IPS DF 6.9 (cell line): ENCODE results near the gene MON2.
A peak's percentile ranks its signal among the peaks of the same experiment; 100 is the strongest.
"Not testable (repeated sequence)": the region's sequence is repeated elsewhere in the genome, so short reads cannot be mapped to it uniquely, and the experiment has no call there.

Source experiments
- DNase-seq: peaks from one replicate; pipeline ENCODE4 v3.0.0-alpha.2; 2013; ENCODE audit warnings: low read depth, low spot score
- H3K27ac ChIP-seq: one replicate; pipeline ENCODE4 v1.5.1; 2013; ENCODE audit warnings: low read length, control low read depth
- H3K27me3 ChIP-seq: 2 replicates; pipeline ENCODE4 v1.6.1; 2013; ENCODE audit warnings: mild to moderate bottlenecking, low read length; ENCODE audit not compliant: control insufficient read depth, insufficient read depth
- H3K36me3 ChIP-seq: 2 replicates; pipeline ENCODE4 v1.6.1; 2013; ENCODE audit warnings: low read length; ENCODE audit not compliant: control insufficient read depth, insufficient read depth
- H3K4me1 ChIP-seq: 2 replicates; pipeline ENCODE4 v1.6.1; 2013; ENCODE audit warnings: low read length; ENCODE audit not compliant: control insufficient read depth, insufficient read depth
- H3K4me3 ChIP-seq: 2 replicates; pipeline ENCODE4 v1.5.1; 2013; ENCODE audit warnings: mild to moderate bottlenecking, low read length
- H3K9me3 ChIP-seq: 2 replicates; pipeline ENCODE4 v1.6.1; 2013; ENCODE audit warnings: low read length, inconsistent platforms; ENCODE audit not compliant: control insufficient read depth, insufficient read depth
- WGBS: extraction: QIAGEN DNeasy Blood & Tissue Kit; methylation state at CpG from one replicate; pipeline ENCODE4 v1.1.7; 2013; ENCODE audit warnings: mixed read lengths, missing lambda C conversion rate; ENCODE audit not compliant: insufficient read length, insufficient coverage; 5-methylcytosine and 5-hydroxymethylcytosine counted together

The MON2 gene

GRCh38 chr12:62472472-62472871, 5.8 kb downstream of the MON2 start:
- H3K4me1 ChIP-seq: no peaks in the 10 kb centered on the region
- no CpG with 5 or more reads among the region's 3 CpGs for WGBS
- DNase-seq: peak; percentile 9
- H3K4me3 ChIP-seq: no peak overlapping the region
- H3K27ac ChIP-seq: no peak overlapping the region
- H3K9me3 ChIP-seq: no peaks in the 10 kb centered on the region
- no peaks in the 10 kb centered on the region for H3K27me3 ChIP-seq
- H3K36me3 ChIP-seq: no peaks in the 10 kb centered on the region

GRCh38 chr12:62481843-62482540, 15.4 kb downstream of the MON2 start:
- no CpG with 5 or more reads among the region's 4 CpGs for WGBS
- Histone ChIP-seq H3K4me3 (no peak overlapping the region), H3K4me1 (no peaks in the 10 kb centered on the region), H3K9me3 (no peaks in the 10 kb centered on the region), H3K36me3 (no peaks in the 10 kb centered on the region), H3K27me3 (no peaks in the 10 kb centered on the region), H3K27ac (no peak overlapping the region)
- no peak for DNase-seq

DNA sequence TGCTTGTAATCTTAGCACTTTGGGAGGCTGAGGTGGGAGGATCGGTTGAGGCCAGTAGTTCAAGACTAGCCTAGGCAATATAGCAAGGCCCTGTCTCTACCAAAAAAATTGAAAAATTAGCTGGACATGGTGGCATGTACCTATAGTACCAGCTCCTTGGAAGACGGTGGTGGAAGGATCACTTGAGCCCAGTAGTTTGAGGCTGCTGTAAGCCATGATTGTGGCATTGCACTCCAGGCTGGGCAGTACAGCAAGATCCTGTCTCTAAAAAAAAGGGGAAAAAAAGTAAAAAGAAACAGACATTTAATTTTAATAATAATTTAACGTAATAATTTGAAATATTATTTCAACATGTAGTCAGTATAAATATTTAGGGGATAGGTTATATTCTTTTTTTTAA, 16.1 kb downstream of the MON2 start:
- DNase-seq: no peak
- no peaks in the 10 kb centered on the region for H3K9me3 ChIP-seq
- no peak overlapping the region for H3K4me3 ChIP-seq
- H3K36me3 ChIP-seq: no peaks in the 10 kb centered on the region
- no peaks in the 10 kb centered on the region for H3K4me1 ChIP-seq
- H3K27me3 ChIP-seq: no peaks in the 10 kb centered on the region
- no CpG with 5 or more reads among the region's 3 CpGs for WGBS
- no peak overlapping the region for H3K27ac ChIP-seq

DNA sequence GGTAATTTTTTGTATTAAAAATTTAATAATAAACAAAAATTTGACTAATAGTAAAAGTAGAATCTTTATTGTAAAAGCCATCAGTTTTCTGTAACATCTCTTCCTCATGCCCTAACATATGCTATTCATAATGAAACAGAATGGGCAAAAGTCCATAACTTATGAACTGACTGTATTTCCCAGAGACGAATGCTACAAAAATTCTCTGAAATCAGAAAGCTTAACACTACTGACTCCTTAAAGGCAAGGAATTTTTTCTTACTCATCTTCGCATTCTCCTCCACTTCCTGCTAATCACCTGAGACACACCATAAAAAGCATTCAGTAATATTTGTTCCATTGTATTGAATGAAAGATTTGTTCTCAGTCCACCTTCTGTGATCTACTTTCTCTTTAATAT, 17.6 kb downstream of the MON2 start:
- DNase-seq: no peak
- no peaks in the 10 kb centered on the region for H3K27me3 ChIP-seq
- no peaks in the 10 kb centered on the region for H3K9me3 ChIP-seq
- no peak overlapping the region for H3K4me3 ChIP-seq
- WGBS: no CpG with 5 or more reads among the region's 2 CpGs
- H3K4me1 ChIP-seq: no peaks in the 10 kb centered on the region
- no peak overlapping the region for H3K27ac ChIP-seq
- H3K36me3 ChIP-seq: no peaks in the 10 kb centered on the region

DNA sequence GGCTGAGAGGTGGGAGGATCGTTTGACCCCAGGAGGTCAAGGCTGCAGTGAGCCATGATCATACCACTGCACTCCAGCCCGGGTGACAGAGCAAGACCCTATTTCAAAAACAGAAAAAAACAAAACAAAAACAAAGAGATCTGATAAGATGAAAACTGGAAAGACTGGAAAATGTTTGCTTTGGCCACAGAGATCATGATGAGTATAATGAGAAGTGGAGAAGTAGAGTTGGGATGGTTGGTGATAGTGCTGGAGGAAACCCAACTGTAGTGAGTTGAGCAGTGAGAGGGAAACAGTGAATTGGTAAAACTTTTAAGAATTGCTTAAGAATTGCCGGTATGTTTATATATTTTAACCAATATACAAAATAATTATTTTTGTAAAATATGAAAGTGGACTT, 39.2 kb downstream of the MON2 start:
- no peaks in the 10 kb centered on the region for H3K27me3 ChIP-seq
- H3K27ac ChIP-seq: no peak overlapping the region
- H3K4me1 ChIP-seq: no peaks in the 10 kb centered on the region
- no CpG with 5 or more reads among the region's 3 CpGs for WGBS
- no peaks in the 10 kb centered on the region for H3K36me3 ChIP-seq
- no peak overlapping the region for H3K4me3 ChIP-seq
- H3K9me3 ChIP-seq: no peaks in the 10 kb centered on the region
- DNase-seq: no peak

GRCh38 chr12:62512901-62513300, 46.3 kb downstream of the MON2 start:
- no peaks in the 10 kb centered on the region for H3K27me3 ChIP-seq
- no CpG with 5 or more reads among the region's 5 CpGs for WGBS
- no peaks in the 10 kb centered on the region for H3K36me3 ChIP-seq
- no peak overlapping the region for H3K4me3 ChIP-seq
- no peak for DNase-seq
- no peaks in the 10 kb centered on the region for H3K9me3 ChIP-seq
- H3K4me1 ChIP-seq: no peaks in the 10 kb centered on the region
- no peak overlapping the region for H3K27ac ChIP-seq

- not testable (repeated sequence) for H3K9me3 ChIP-seq
These were observed 47.5 kb downstream of the MON2 start for GRCh38 chr12:62514080-62514479.

GRCh38 chr12:62516927-62517326, 50.3 kb downstream of the MON2 start:
- no peaks in the 10 kb centered on the region for H3K36me3 ChIP-seq
- no peak overlapping the region for H3K4me3 ChIP-seq
- H3K27me3 ChIP-seq: no peaks in the 10 kb centered on the region
- H3K27ac ChIP-seq: no peak overlapping the region
- no peaks in the 10 kb centered on the region for H3K4me1 ChIP-seq
- no peak for DNase-seq
- no peaks in the 10 kb centered on the region for H3K9me3 ChIP-seq

More at GRCh38 chr12:62514080-62514479, 47.5 kb downstream of the MON2 start:
- DNase-seq, H3K27ac ChIP-seq, H3K36me3 ChIP-seq, H3K4me3 ChIP-seq, H3K4me1 ChIP-seq, H3K27me3 ChIP-seq: not testable (repeated sequence)
- WGBS: no CpG with 5 or more reads among the region's 3 CpGs

DNA sequence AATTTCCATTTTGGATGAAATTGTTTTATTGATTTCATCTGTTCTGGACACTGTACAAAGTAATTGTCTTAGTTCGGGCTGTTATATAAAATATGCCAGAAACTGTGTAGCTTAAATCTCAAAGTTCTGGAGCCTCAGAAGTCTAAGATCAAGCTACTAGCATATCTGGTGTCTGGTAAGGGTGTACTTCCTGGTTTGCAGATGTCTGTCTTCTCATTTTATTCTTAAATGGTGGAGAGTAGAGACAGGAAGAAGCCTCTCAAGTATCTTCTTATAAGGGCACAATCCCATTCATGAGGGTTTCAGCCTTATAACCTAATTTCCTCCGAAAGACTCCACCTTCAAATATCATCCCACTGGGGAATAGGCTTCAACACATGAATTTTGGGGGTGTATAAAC, 51.3 kb downstream of the MON2 start:
- Histone ChIP-seq H3K4me3 (no peak overlapping the region), H3K9me3 (no peaks in the 10 kb centered on the region), H3K4me1 (no peaks in the 10 kb centered on the region), H3K27ac (no peak overlapping the region), H3K36me3 (no peaks in the 10 kb centered on the region), H3K27me3 (no peaks in the 10 kb centered on the region)
- DNase-seq: no peak
- WGBS: no CpG with 5 or more reads among the region's 2 CpGs

DNA sequence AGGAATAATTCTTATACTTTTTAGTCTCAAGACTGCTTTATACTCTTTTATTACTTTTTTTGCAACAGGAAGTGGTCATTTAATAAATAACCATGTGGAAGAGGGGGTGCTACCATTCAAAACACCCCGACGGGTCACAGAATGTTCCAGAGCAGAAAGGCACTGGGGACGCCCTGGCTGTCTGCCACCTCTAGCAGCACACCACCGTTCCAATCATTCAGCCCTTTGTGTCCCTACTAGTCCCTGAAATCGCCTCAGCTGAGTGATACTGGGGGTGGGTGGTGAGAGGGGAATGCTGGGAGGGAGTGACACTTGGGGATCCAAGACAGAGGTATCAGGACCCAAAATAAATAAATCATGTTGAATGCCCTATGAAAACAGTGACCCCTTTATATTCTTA, 52.4 kb downstream of the MON2 start:
- no peak overlapping the region for H3K27ac ChIP-seq
- H3K36me3 ChIP-seq: no peaks in the 10 kb centered on the region
- WGBS: no CpG with 5 or more reads among the region's 5 CpGs
- H3K4me3 ChIP-seq: no peak overlapping the region
- H3K9me3 ChIP-seq: no peaks in the 10 kb centered on the region
- H3K4me1 ChIP-seq: no peaks in the 10 kb centered on the region
- no peak for DNase-seq
- no peaks in the 10 kb centered on the region for H3K27me3 ChIP-seq

DNA sequence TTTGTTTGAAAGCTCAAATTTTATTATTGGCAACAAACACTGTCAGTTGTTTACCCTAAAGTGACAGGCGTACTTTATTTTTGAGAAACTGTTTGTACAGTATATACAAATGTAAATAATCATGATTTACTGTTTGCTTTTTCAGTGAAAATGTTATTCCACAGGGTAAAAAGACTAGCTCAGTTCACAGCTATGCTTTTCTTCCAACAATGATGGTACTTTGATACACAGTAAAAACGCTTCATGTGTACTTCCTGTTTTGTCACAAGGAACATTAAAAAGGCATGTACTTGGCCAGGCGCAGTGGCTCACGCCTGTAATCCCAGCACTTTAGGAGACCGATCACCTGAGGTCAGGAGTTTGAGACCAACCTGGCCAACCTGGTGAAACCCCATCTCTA, 53.7 kb downstream of the MON2 start:
- no CpG with 5 or more reads among the region's 5 CpGs for WGBS
- Histone ChIP-seq H3K36me3 (no peaks in the 10 kb centered on the region), H3K27me3 (no peaks in the 10 kb centered on the region), H3K4me3 (no peak overlapping the region), H3K4me1 (no peaks in the 10 kb centered on the region), H3K27ac (no peak overlapping the region), H3K9me3 (no peaks in the 10 kb centered on the region)
- DNase-seq: no peak
